ENCODE results near the gene GGN.

DNA sequence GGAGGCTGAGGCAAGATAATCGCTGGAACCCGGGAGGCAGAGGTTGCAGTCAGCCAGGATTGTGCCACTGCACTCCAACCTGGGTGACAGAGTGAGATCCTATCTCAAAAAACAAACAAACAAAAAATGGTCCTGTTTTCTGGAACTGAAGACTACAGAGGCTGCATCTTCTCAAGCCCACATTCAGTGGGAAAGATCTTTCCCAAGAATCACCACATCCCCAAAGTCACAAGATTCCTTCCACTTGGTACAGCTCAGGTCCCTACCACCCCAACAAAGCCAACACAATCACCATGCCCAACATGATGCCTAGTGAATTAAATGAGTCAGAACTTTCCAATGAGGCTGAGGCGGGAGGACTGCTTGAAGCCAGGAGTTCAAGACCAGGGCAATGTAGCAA lies 37.0 kb downstream of the GGN start:
- TF ChIP-seq, protein P1, sequence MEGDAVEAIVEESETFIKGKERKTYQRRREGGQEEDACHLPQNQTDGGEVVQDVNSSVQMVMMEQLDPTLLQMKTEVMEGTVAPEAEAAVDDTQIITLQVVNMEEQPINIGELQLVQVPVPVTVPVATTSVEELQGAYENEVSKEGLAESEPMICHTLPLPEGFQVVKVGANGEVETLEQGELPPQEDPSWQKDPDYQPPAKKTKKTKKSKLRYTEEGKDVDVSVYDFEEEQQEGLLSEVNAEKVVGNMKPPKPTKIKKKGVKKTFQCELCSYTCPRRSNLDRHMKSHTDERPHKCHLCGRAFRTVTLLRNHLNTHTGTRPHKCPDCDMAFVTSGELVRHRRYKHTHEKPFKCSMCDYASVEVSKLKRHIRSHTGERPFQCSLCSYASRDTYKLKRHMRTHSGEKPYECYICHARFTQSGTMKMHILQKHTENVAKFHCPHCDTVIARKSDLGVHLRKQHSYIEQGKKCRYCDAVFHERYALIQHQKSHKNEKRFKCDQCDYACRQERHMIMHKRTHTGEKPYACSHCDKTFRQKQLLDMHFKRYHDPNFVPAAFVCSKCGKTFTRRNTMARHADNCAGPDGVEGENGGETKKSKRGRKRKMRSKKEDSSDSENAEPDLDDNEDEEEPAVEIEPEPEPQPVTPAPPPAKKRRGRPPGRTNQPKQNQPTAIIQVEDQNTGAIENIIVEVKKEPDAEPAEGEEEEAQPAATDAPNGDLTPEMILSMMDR (IDR thresholded peaks at IDR 0.05): no peak
- no peak for TF ChIP-seq POLR2A (IDR thresholded peaks at IDR 0.05)
- TF ChIP-seq POLR2AphosphoS5 (IDR thresholded peaks at IDR 0.05; ENCODE audit: insufficient read depth in 1 of 2, low read depth in 1 of 2): no peak

Data from vagina (tissue), 2 donors.